ENCODE data around the gene ADCY2. TPM values are rescaled to one million over a fixed set of nuclear protein-coding genes. Genes with fewer than 3 reads are reported as not detected.

ADCY2 gene
- total and polyA plus RNA-seq, 9 donors, result 4.0 to 22.8 (median 8.3) TPM

GRCh38 chr5:7808998-7809397, 413.1 kb downstream of the ADCY2 start:
- Histone ChIP-seq H3K27me3 (no peaks in the 10 kb centered on the region), H3K27ac (no peak overlapping the region)
- no peak for DNase-seq

GRCh38 chr5:7811715-7812114, 415.8 kb downstream of the ADCY2 start:
- Histone ChIP-seq H3K9me3 (no peaks in the 10 kb centered on the region), H3K27ac (no peak overlapping the region), H3K4me1 (ENCODE audit: insufficient read depth) (no peaks in the 10 kb centered on the region), H3K27me3 (no peaks in the 10 kb centered on the region), H3K36me3 (no peaks in the 10 kb centered on the region), H3K4me3 (no peak overlapping the region)
- no peak for DNase-seq
- intact Hi-C loops (cut with DNase I), result no loop called here
- TF ChIP-seq POLR2A (IDR thresholded peaks at IDR 0.05), result no peak
- TF ChIP-seq EP300 (IDR thresholded peaks at IDR 0.05), result no peak
- no peak for TF ChIP-seq CTCF (IDR thresholded peaks at IDR 0.05)
- WGBS, 3 donors, result 63 to 77% (median 64%) methylated on average over 5 of the region's 5 CpGs

More at GRCh38 chr5:7808998-7809397, 413.1 kb downstream of the ADCY2 start:
- Histone ChIP-seq H3K4me3 (no peak overlapping the region), H3K9me3 (no peaks in the 10 kb centered on the region), H3K36me3 (no peaks in the 10 kb centered on the region), H3K4me1 (ENCODE audit: insufficient read depth) (no peaks in the 10 kb centered on the region)
- 76 to 78% (median 78%) methylated on average over 4 of the region's 4 CpGs for WGBS, 3 donors
- TF ChIP-seq EP300 (IDR thresholded peaks at IDR 0.05) (no peak), POLR2A (IDR thresholded peaks at IDR 0.05) (no peak), CTCF (IDR thresholded peaks at IDR 0.05) (no peak)
- intact Hi-C loops (cut with DNase I), result no loop called here

GRCh38 chr5:7813007-7813406, 417.1 kb downstream of the ADCY2 start:
- no peak overlapping the region for H3K27ac ChIP-seq
- no peaks in the 10 kb centered on the region for H3K27me3 ChIP-seq
- H3K9me3 ChIP-seq, result no peaks in the 10 kb centered on the region
- H3K4me3 ChIP-seq, result no peak overlapping the region
- DNase-seq, result no peak
- H3K36me3 ChIP-seq, result no peaks in the 10 kb centered on the region
- 42 to 53% (median 43%) methylated on average over 2 of the region's 2 CpGs for WGBS, 3 donors
- H3K4me1 ChIP-seq (ENCODE audit: insufficient read depth), result no peaks in the 10 kb centered on the region
- no peak for TF ChIP-seq EP300 (IDR thresholded peaks at IDR 0.05)
- TF ChIP-seq POLR2A (IDR thresholded peaks at IDR 0.05), result no peak
- TF ChIP-seq CTCF (IDR thresholded peaks at IDR 0.05), result no peak
- intact Hi-C loops (cut with DNase I), result no loop called here

GRCh38 chr5:7813576-7813975, 417.6 kb downstream of the ADCY2 start:
- intact Hi-C loops (cut with DNase I), result no loop called here

More at GRCh38 chr5:7813576-7813975, 417.6 kb downstream of the ADCY2 start:
- no peaks in the 10 kb centered on the region for H3K27me3 ChIP-seq
- no peak overlapping the region for H3K27ac ChIP-seq
- no peaks in the 10 kb centered on the region for H3K9me3 ChIP-seq
- no peaks in the 10 kb centered on the region for H3K36me3 ChIP-seq
- no peak for TF ChIP-seq POLR2A (IDR thresholded peaks at IDR 0.05)
- no peak for TF ChIP-seq EP300 (IDR thresholded peaks at IDR 0.05)
- no peak for TF ChIP-seq CTCF (IDR thresholded peaks at IDR 0.05)
- no peak overlapping the region for H3K4me3 ChIP-seq
- DNase-seq, result no peak
- WGBS, 3 donors, result 75 to 83% (median 80%) methylated on average over 3 of the region's 3 CpGs
- no peaks in the 10 kb centered on the region for H3K4me1 ChIP-seq (ENCODE audit: insufficient read depth)
